Measurements from ENCODE around the gene LAMA2. TPM values are rescaled to one million over a fixed set of nuclear protein-coding genes. Genes with fewer than 3 reads are reported as not detected.

The LAMA2 gene
- total RNA-seq, 4 donors from 2014 or later, result 23.4 to 80.8 (median 28.2) TPM

- H3K4me3 ChIP-seq (ENCODE audit: low read depth, poor library complexity, severe bottlenecking), result no peak overlapping the region
- WGBS, 2 donors, result 91 to 93% methylated on average over 1 of the region's 1 CpG
- intact Hi-C loops (cut with DNase I; ENCODE audit: low total_unique reads), result no loop called here
- no peak for TF ChIP-seq POLR2A (IDR thresholded peaks at IDR 0.05)
- TF ChIP-seq, protein P1, sequence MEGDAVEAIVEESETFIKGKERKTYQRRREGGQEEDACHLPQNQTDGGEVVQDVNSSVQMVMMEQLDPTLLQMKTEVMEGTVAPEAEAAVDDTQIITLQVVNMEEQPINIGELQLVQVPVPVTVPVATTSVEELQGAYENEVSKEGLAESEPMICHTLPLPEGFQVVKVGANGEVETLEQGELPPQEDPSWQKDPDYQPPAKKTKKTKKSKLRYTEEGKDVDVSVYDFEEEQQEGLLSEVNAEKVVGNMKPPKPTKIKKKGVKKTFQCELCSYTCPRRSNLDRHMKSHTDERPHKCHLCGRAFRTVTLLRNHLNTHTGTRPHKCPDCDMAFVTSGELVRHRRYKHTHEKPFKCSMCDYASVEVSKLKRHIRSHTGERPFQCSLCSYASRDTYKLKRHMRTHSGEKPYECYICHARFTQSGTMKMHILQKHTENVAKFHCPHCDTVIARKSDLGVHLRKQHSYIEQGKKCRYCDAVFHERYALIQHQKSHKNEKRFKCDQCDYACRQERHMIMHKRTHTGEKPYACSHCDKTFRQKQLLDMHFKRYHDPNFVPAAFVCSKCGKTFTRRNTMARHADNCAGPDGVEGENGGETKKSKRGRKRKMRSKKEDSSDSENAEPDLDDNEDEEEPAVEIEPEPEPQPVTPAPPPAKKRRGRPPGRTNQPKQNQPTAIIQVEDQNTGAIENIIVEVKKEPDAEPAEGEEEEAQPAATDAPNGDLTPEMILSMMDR (IDR thresholded peaks at IDR 0.05), result no peak
- no peak for DNase-seq (ENCODE audit: low spot score in 2 of 2)
Measured at GRCh38 chr6:129411092-129411491, 528.2 kb downstream of the LAMA2 start.

DNA sequence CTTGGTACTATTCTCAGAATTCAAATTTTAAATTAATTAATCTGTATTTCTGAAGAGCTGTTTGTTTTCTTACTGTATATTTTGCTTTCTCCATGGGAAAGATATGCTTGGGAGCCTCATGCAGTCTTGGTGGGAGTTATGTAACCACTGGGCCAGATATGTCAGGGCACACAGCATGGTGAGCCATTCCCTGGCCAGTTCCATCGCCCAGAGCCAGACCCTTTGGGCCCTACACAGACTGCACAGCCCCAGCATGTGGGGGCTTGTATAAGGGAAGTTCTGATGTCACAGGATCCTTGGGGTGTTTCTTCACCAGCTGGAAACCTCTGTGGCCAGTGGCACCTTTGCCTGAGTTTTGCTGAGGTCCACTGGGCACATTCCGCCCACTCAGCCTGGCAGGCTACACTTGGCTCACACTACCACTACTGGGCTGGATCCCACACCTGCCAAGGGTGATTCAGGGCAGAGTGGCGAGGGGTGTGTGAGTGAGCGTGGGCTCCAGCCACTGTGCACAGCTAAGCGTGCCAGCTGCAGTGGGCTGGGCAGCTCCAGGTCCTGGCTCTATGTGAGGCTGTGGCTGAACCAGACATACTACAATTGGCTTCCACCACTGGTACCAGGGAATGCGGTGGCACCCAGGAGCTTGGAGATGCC lies 533.5 kb downstream of the LAMA2 start:
- no peak overlapping the region for H3K4me3 ChIP-seq (ENCODE audit: low read depth, poor library complexity, severe bottlenecking)
- TF ChIP-seq, protein P1 (IDR thresholded peaks at IDR 0.05), result no peak
- TF ChIP-seq POLR2A (IDR thresholded peaks at IDR 0.05), result no peak
- intact Hi-C loops (cut with DNase I; ENCODE audit: low total_unique reads), result no loop called here
- 86 to 90% methylated on average over 6 of the region's 6 CpGs for whole genome bisulfite sequencing, 2 donors
- no peak for DNase-seq (ENCODE audit: low spot score in 2 of 2)

- intact Hi-C loops (cut with DNase I; ENCODE audit: low total_unique reads), result no loop called here
- no peak for DNase-seq (ENCODE audit: low spot score in 2 of 2)
- H3K4me3 ChIP-seq (ENCODE audit: low read depth, poor library complexity, severe bottlenecking), result no peak overlapping the region
- TF ChIP-seq, protein P1 (IDR thresholded peaks at IDR 0.05), result no peak
- no peak for TF ChIP-seq POLR2A (IDR thresholded peaks at IDR 0.05)
- WGBS, 2 donors, result 93 to 95% methylated on average over 7 to 8 of the region's 8 CpGs
Measured at GRCh38 chr6:129417416-129418086, 534.6 kb downstream of the LAMA2 start.

DNA sequence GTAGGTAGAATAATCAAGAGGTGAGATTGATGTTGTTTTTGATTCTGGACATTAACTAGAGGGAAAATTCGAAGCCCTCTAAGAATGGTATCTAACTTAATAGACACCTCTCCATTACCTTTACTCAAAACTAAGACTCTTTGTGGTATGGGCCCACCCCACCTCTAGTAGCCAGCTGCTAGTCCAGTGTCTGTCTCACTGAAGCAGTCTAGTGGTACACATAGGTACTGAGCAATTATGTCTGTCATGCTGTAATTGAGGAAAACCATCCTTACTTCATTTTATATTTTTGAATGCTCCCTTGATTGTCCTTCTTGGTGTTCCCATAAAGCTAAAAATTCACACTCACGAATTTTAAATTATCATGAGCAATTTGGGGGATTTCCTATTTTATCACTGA lies 536.4 kb downstream of the LAMA2 start:
- H3K4me3 ChIP-seq (ENCODE audit: low read depth, poor library complexity, severe bottlenecking), result no peak overlapping the region
- TF ChIP-seq, protein P1 (IDR thresholded peaks at IDR 0.05), result no peak
- TF ChIP-seq POLR2A (IDR thresholded peaks at IDR 0.05), result no peak
- WGBS, 2 donors, result 61 to 75% methylated on average over 2 of the region's 2 CpGs
- DNase-seq (ENCODE audit: low spot score in 2 of 2), result no peak
- intact Hi-C loops (cut with DNase I; ENCODE audit: low total_unique reads), result no loop called here

GRCh38 chr6:129426343-129426742 lies 543.4 kb downstream of the LAMA2 start:
- TF ChIP-seq, protein P1 (IDR thresholded peaks at IDR 0.05), result no peak
- TF ChIP-seq POLR2A (IDR thresholded peaks at IDR 0.05), result no peak
- intact Hi-C loops (cut with DNase I; ENCODE audit: low total_unique reads), result no loop called here
- 56 to 62% methylated on average over 2 of the region's 2 CpGs for WGBS, 2 donors
- H3K4me3 ChIP-seq (ENCODE audit: low read depth, poor library complexity, severe bottlenecking), result no peak overlapping the region
- no peak for DNase-seq (ENCODE audit: low spot score in 2 of 2)
